NCI-H2227 (cell line): Measurements from ENCODE around the gene C16orf74.

Source experiments
- DNase-seq: peaks from one replicate; lab custom pipeline; 2025; ENCODE audit not compliant: unreplicated experiment; lab: John Stamatoyannopoulos, UW

Gene C16orf74

DNA sequence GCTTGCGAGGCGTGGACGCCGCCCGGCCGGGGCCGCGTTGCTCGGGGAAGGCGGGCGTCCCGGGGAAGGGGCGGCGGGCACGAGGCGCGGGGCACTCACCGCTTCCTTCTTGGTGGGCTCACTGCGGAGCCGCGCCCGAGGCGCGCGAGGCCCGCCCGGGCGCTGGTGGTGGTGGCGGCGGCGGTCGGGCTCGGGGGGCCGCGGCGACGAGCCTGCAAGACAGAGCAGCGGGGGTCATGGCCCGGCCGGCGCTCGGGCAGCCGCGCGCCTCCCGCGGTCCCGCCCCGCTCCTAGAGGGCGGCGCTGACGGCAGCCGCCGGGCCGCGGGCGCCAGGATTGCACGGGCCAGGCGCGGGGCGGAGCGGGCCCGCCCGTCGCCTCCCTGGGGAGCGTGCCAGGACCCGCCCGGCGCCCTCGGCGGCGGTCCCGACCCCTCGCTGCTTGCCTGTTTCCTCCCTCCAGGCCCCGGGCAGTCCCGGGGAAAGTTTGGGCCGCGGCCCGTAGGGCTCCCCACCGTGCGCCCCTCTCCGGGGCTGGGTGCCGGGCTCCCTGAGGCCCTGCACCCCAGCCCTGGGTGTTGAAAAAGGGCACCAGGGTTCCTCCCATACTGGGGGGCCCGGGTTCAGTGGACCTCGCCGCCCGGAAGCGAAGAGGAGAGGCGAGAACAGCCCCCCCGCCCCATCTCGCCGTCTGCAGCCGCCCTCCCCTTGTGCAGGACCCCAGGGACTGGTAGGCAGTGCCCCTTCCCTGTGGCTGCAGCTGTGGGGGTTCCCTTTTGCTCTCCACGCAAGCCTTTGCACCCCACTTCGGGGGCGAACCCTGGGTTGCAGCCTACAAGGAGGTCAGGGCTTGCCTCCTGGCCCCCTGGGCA is at the start of gene C16orf74:
Gene C16orf74 (minus strand): TSS at position 270 of the 871 bp plus-strand sequence. CDS start 15,879 bp downstream, outside the sequence.
- DNase-seq, result peak; percentile 20

DNA sequence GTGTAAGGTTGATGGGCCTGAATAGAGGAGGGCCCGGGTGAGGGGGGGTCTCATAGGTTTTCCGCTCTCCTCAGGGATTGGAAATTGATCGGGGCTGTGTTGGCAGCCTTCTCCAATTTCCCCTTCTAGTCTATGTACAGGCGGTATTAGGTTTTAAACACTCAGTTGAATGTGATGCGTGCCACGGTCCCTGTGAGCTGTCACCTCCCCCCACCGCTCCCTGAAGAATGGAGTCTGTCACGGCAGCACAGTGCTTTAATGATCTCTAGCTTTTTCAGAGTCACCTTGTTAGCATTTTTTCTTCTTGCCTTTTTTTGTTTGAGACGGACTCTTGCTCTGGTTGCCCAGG is 49.4 kb upstream of the C16orf74 start:
- DNase-seq, result no peak

DNA sequence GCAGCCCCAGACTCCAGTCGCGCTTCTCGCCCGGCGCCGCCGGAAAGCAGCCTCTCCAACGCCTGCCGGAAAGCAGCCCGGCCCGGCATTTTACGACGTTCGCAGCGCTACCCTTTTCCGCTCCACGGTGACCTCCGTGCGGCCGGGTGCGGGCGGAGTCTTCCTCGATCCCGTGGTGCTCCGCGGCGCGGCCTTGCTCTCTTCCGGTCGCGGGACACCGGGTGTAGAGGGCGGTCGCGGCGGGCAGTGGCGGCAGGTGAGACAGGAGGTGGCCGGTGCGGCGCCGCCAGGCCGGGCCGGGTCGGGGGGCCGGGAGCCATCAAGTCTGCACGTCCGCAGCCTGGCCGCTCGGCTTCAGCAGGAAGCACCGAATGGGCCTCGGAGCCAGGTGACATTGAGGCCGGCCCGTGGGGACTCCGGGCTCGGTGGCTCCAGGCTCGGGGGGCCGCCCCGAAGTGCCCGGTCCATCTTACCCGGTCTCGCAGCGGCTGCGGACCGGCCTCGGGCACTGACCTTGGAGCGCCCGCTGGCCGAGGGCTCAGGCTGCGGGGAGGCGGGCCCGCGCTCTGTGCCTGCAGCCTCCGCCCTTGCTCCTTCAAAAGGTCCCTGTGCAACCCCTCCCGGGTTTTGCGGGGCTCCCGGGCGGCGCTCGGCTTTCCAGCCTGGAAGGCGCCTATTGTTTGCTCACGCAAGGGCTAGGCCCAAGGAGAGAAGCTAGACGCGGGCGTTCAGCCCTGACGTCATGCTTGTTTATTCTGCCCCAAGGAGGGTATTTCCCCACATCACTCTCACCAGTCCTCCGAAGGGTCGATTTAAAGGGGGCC is 48.8 kb upstream of the C16orf74 start, which contains the start of the genes COX4I1 and EMC8:
Gene COX4I1 (plus strand): TSS at position 199 of the 824 bp plus-strand sequence. CDS start 1,511 bp downstream, outside the sequence.
Gene EMC8 (minus strand): TSS at position 48 of the 824 bp plus-strand sequence. CDS start 249 bp downstream, outside the sequence.
- peak; percentile 93 for DNase-seq

DNA sequence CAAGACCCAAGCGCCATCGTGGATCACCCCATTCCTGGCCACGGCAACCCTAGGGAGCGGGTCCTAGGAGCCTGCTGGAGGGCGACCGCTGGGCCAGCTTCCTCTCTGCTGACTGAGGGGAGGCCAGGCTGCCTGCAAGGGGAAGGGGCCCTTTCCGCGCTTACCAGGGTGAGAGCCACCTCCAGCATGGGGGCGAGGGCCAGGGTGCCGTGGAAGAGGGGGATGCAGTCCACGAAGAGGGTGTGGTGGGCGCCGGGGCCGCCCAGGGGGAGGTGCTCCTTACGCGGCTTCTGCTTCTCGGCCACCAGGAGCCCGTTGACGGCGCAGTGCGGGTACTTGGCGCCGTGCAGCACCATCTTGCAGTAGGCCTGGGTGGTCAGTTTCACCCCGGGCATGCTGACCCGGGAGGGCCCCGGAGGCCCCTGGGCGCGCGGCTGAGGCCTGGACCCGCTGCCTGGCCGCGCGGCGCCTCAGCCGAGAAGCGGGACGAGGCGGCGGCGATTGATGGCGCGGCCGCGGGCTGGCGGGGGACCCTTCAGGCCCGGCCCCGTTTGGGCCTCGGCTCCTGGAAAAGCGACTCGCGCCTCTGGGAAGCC is 48.1 kb upstream of the C16orf74 start:
- peak; percentile 19 for DNase-seq

DNA sequence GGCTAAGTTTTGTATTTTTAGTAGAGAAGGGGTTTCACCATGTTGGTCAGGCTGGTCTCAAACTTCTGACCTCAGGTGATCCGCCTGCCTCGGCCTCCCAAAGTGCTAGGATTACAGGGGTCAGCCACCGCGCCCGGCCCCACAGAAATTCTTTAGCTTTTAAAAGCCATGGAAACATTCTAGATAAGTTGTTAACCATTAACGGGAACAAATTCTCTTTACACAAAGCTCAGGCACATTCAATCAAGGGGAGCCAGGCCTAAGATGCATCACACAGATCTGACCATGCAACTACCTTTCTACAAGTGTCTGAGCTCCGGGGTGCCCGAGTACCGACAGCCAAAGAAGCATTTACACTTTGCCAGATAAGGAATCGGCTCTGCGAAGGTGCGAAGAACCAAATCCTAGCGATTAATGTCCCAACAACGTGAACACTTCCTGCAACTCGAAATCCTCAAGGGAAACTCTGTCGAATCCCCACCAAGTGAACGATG is 47.4 kb upstream of the C16orf74 start:
- no peak for DNase-seq

DNA sequence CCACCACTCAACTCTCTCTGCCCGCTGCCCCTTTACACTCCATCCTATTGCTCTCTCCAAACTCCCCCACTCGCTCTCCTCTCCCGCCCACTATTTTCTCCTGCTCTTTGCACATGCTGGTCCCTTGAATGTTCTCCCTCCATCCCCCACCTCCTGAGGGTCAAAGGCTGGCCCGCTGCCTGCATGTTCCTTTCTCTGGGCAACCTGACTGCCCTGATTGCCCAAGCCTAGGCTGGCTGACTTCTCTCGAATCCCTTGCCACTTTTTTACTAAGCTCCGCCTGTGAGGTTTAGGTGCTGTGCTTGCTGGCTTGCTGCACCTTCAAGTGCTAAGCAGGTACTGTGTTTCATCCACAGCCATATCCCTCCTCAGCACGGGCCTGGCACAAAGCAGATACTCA is 45.7 kb upstream of the C16orf74 start:
- no peak for DNase-seq

DNA sequence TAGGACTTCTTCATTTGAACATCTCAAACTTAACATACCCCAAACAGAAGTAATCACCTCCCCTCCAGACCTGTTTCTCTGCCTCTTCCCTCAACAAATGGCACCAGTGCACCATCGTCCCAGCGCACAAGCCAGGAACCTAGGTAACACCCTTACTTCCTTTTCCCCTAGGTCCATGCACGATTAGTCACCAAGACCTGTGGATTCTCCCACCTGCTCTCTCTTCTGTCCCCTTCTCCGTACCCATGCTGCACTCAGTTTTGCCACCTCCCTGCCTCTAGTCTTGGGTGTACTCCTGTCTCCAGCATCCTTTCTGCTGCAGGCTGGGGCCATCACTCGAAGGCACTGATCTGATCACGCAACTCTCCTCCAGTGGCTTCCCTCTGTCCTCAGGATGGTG is 45.3 kb upstream of the C16orf74 start:
- no peak for DNase-seq

DNA sequence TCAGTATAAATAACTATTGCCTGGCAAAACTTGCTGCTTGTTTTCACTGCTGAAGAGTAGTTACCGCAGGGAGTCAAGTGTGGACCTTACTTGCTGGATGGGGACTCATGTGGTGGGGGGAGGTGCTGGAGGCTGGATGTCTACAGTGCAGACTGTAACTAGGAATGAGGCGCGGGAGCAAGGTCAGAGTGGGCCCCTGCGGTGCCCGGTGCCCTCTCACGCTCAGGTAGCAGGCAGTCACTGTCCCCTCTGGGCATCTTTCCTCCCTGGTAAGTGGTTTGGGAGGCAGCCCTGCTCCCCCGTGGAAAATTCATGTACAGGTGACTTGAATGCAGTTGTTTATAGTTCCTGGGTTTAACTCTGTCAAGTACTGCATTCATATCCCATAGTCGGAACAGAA is 43.8 kb upstream of the C16orf74 start:
- DNase-seq, result no peak

DNA sequence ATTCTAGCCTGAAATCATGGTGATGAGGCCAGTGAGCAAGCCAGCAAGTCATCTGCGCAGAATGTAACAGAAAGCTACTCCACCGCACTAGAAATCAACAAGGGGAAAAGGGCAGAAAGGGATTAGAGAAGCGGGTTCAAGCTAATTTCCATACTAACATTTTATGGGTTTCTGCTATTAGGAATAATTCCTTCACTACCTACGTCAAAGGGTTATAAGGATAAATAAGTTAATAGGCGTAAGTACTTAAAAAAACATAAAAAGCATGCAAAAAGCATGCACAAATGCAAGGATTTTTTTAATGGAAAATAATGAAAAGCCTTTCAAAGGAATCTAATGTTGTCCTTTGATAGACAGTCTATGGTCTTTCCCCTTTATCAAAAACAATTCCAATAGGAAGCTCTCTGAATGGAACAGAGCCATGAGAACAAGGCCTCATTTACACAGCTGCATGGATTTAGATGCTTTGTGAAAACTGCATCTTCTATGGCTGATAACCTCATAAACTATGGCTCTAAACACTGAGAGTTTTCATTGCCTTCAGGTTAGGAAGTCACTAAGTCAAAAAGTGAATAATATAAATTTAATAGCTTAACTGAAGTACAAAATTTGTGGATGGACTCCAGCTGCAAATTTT is 42.9 kb upstream of the C16orf74 start:
- no peak for DNase-seq

DNA sequence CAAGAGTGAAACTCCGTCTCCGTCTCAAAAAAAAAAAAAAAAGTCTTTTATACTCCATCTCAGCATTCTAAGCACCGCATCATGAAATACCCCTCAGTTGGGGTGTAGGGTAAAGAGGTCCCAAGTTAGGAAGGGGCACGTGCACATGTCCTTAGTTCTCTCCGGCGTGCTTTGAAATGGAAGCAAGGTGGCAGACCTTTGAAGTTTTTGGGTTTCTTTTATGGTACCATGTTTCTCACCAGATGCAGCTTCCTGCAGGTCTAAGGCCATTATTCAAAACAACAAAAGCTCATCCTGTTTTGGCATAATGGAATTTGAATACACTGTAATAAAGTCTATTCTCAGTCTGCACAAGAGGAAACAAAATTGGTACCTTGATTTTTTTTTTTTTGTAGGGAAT is 38.9 kb upstream of the C16orf74 start:
- no peak for DNase-seq

DNA sequence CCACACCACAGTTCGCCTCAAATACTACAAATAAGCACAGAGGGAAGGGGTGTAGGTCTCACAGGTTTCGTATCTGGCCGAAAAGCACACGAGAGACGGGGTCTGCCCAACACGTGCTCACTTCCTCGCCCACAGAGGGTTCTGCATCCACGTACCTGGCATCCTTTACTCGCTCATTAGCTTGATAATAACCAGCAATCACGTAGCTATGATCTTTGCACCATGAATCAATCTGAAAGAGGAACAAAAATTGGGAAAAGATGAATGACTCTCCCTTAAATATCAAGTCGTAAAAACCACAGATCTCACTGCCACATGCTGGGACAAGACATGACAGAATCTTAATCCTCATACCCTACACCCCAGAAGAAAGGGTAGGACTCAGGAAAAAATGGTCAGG is 37.9 kb upstream of the C16orf74 start:
- no peak for DNase-seq

DNA sequence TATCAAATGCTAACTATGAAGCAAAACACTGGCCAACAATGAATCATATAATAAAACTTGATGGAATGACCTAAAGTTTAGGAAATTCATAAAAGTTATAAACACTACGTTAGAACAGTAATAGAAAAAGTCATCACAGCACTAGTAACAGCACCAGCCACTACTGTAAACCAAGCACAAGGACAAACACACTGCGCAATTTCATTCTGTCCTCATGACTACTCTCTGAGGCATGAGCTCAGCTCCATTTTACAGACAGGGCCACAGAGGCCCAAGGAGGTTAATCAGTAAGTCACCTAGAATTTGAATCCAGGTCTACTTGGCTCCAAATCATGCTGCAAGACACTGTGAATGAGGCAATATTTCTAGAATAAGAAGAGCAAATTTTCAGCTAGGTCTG is 35.0 kb upstream of the C16orf74 start:
- DNase-seq, result no peak

DNA sequence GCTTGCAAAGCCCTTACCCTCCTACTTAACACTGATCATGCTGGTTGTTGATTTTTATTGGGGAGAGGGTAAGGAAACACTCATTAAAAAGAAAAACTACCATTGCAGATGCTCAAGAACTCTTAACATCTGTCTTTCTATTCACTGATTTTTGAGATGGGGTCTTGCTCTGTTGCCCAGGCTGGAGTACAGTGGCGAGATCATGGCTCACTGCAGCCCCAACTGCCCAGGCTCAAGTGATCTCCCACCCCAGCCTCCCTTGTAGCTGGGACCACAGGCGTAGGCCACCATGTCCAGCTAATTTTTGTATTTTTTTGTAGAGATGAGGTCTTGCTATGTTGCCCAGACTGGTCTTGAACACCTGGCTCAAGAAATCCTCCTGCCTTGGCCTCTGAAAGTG is 33.9 kb upstream of the C16orf74 start:
- DNase-seq, result no peak

DNA sequence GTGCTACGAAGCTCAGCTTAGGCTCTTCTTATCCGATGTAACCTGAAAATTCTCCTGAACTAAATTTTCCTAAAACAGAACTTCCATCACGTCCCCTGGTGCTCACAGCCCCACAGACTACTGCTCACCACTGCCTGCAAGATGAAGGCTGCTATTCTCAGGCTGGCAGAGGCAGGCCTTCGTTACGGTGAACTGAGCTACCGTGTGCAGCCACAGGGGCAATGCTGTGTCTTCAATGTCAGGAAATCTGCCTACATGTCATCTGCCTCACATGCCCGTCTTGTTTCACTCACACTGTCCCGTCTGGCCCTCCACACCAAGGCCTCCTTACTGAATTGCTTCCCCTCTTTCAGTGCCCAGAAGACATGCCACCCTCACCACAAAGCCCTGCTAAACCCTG is 32.5 kb upstream of the C16orf74 start:
- DNase-seq, result no peak

DNA sequence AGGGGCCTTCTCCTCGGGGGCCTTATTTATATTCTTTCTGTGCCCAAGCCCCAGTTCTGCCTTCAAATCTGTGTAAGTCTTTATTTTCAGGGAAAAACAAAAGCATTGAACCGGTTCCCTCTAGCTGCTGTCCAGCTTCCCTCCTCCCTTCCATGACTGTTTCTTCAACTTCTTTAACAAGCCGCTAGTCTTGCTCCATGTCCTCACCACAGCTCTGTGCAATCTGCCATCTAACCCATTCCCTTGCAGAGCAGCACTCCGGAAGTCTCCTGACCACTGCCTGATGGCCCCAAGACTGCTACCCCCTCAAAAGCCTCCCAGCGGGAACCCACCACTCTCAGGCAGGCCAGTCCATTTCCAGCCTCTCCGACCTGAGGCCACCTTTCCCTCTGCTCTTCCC is 31.6 kb upstream of the C16orf74 start:
- no peak for DNase-seq

DNA sequence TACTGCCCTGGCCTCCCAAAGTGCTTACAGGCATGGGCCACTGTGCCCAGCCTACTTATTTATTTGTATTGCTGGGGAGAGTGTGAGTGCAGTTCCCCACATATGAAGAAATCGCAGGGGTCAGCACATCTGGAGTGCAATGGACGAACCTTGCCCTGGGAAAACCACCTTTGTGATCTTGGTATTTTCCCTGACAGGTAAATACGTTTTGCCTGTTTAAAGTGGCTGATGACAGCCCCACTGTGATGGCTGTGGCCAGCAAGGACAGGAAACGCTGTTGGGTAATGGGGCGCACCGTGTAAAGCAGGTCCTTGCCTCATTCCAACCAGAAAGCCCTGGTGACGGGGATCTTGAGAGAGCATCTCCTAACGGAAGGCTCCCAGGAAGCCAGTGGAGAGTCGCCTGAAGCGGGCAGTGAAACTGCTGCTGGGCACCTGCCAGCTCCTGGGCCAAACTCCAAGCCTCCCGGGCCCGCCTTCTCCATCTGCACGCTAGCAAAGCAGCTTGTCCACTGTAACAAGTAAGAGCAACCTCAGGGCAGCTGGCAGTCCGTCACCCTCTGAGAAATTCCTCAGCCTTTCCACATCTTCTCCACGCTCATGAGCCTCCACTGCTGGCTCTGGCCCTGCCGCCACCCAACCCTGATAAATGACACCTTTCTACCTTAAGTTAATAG is 30.9 kb upstream of the C16orf74 start:
- DNase-seq, result no peak

DNA sequence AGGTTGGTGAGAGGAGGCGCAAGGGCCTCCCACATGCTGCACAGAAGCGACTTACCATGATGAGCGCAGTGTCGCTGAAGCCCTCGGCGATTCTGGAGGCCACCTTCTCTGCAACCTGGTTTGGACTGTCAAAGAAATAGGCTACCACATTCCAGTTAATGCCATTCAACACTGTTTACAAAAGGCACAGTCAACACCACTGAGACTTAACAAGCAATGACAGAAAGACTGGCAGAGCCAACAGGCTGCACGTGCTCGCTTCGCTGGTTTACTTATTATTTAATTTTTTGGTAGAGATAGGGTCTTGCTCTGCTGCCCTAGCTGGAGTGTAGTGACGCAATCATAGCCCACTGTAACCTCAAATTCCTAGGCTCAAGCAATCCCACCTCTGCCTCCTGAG is 30.3 kb upstream of the C16orf74 start:
- DNase-seq, result no peak

DNA sequence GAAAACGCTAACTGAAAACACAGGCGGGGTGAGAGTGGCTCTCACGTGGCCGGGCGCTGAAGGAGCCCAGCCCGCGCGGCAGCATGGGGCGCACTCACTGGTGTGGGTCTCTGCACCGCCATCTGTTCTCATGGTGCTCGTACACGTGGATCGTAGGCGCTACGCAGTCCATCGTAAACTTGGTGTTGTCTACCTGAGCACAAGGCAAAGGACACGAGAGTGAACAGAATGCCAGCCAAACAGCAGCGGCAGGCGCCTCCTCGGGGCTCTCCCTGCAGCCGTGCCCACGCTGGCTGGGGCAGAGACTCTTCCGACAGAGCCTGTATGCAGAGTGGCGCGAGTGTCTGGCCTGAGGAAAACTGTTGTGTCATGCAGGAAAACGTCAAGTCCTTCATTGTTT is 29.4 kb upstream of the C16orf74 start:
- DNase-seq, result no peak

DNA sequence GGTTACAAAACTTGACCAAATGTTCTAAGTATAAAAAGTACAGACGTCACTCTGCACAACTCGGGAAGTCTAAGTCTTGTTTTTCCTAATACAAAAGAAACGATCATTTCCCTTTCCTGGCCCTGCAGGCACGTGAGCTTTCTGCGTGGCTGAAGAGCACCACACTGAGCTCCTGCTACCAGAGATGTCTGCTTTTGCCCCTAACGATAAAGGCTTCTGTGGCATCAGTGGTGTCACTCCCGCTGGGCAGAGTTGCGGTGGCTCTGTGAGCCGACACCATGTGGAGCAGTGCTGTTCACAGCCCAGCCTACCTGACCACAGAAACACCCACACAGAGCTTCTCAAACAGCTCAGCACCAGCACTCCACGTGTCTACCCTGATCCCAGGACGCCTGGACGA is 28.0 kb upstream of the C16orf74 start:
- no peak for DNase-seq

DNA sequence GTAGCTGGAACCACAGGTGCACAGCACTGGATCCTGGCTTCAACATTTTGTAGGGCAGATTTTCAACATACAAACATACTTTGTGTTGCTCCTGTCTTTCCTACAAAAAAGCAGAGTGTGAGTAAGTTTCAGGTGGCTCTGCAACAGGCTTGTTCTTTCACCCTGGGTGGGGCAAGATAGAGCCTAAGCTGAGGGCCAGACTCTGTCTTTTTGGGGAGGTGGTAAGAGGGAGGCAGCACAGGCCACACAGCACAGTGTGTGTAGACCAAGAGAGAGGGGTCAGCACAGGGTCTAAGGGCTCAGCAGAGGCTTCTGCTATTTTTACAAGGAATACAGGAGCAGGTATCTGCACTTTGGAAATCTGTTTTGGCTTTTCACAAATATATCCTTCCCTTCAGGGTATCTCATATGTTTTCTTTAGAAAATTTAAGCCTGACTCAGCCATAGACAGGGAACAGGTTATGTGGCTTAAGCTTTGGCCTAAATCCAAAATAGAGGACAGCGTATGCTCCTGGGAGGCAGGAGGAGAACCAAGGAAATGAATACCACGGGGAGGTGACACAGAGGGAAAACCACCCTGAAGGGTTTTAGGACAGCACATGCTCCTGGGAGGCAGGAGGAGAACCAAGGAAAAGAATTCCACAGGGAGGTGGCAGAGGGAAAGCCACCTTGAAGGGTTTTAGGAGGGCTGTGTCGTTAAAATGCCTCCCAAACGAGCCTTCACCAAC is 26.9 kb upstream of the C16orf74 start:
- no peak for DNase-seq
